Naive B cell (primary cell): ENCODE results near the gene IGFN1. TPM values are rescaled to one million over a fixed set of nuclear protein-coding genes. Genes with fewer than 3 reads are reported as not detected.

Source experiments
- ATAC-seq, 2 donors: fragments of 150-1000 bp; cut with Tn5 transposase; 2 replicates each; pipeline ENCODE4 v1.10.0; 2021; ENCODE audit warnings: low read depth in 2 of 2, mild to moderate bottlenecking in 2 of 2, moderate library complexity in 2 of 2
- DNase-seq: peaks from one replicate; pipeline ENCODE4 v3.0.0; 2022
- H3K27ac Mint-ChIP-seq, 6 donors: one replicate each; pipeline ENCODE4 v1.8.0; 2020 to 2022; ENCODE audit warnings: mild to moderate bottlenecking in 6 of 6, mixed read lengths in 6 of 6, moderate library complexity in 5 of 6, inconsistent platforms in 2 of 6
- H3K27me3 Mint-ChIP-seq, 3 donors: one replicate each; pipeline ENCODE4 v1.8.0; 2021 to 2022; ENCODE audit warnings: mixed read lengths in 3 of 3, mild to moderate bottlenecking in 1 of 3
- H3K36me3 Mint-ChIP-seq, 2 donors: one replicate each; pipeline ENCODE4 v1.8.0; 2020 to 2022; ENCODE audit warnings: mixed read lengths in 2 of 2, inconsistent platforms in 1 of 2, mild to moderate bottlenecking in 1 of 2
- H3K4me1 Mint-ChIP-seq, 3 donors: one replicate each; pipeline ENCODE4 v1.8.0; 2020 to 2022; ENCODE audit warnings: mixed read lengths in 3 of 3, inconsistent platforms in 1 of 3, mild to moderate bottlenecking in 1 of 3, moderate library complexity in 1 of 3
- H3K4me3 Mint-ChIP-seq, 8 donors: one replicate each; pipeline ENCODE4 v1.8.0; 2020 to 2022; ENCODE audit warnings: mild to moderate bottlenecking in 8 of 8, mixed read lengths in 8 of 8, moderate library complexity in 8 of 8, inconsistent platforms in 2 of 8
- H3K9me3 Mint-ChIP-seq, 7 donors: one replicate each; pipeline ENCODE4 v1.8.0; 2020 to 2022; ENCODE audit warnings: mixed read lengths in 7 of 7, mild to moderate bottlenecking in 5 of 7, inconsistent platforms in 2 of 7, moderate library complexity in 1 of 7
- polyA plus RNA-seq, 6 donors: library from polyadenylated mRNA; unstranded; fragments of 300-500 nt; fragmentation: Illumina TruSeq; gene quantifications; one replicate each; pipeline ENCODE4 v1.2.3, GENCODE V29; 2021; ENCODE audit warnings: low read depth in 6 of 6

Gene IGFN1
- polyA plus RNA-seq, 6 donors from 2014 or later: not detected

- ATAC-seq (no peak), DNase-seq (no peak)
- H3K27me3 Mint-ChIP-seq: no peaks in the 10 kb centered on the region
- H3K4me1 Mint-ChIP-seq: no peaks in the 10 kb centered on the region
- no peaks in the 10 kb centered on the region for H3K9me3 Mint-ChIP-seq
- H3K27ac Mint-ChIP-seq: peak overlapping the region in 1 of 6 donors; percentile 69
- no peak overlapping the region for H3K4me3 Mint-ChIP-seq
- H3K36me3 Mint-ChIP-seq: no peaks in the 10 kb centered on the region
These were observed 27.8 kb downstream of the IGFN1 start for GRCh38 chr1:201218409-201218808.

- H3K4me3 Mint-ChIP-seq: no peak overlapping the region
- H3K27me3 Mint-ChIP-seq: no peaks in the 10 kb centered on the region
- no peaks in the 10 kb centered on the region for H3K4me1 Mint-ChIP-seq
- DNase-seq: no peak
- H3K27ac Mint-ChIP-seq: peak overlapping the region in 1 of 6 donors; percentile 19
- H3K36me3 Mint-ChIP-seq: no peaks in the 10 kb centered on the region
- H3K9me3 Mint-ChIP-seq: no peaks in the 10 kb centered on the region
- no peak for ATAC-seq
These were observed 29.1 kb downstream of the IGFN1 start for GRCh38 chr1:201219481-201220387.

GRCh38 chr1:201220388-201220715 lies 29.7 kb downstream of the IGFN1 start:
- H3K4me3 Mint-ChIP-seq: no peak overlapping the region
- no peaks in the 10 kb centered on the region for H3K36me3 Mint-ChIP-seq
- H3K9me3 Mint-ChIP-seq: no peaks in the 10 kb centered on the region
- H3K27ac Mint-ChIP-seq: no peak overlapping the region
- DNase-seq (no peak), ATAC-seq (no peak)
- H3K27me3 Mint-ChIP-seq: no peaks in the 10 kb centered on the region
- H3K4me1 Mint-ChIP-seq: no peaks in the 10 kb centered on the region

- no peak overlapping the region for H3K27ac Mint-ChIP-seq
- H3K27me3 Mint-ChIP-seq: peaks cover 0 to 5% (median 2%) of the 10 kb centered on the region in 3 donors
- H3K4me1 Mint-ChIP-seq: no peaks in the 10 kb centered on the region
- DNase-seq (no peak), ATAC-seq (no peak)
- H3K4me3 Mint-ChIP-seq: no peak overlapping the region
- H3K36me3 Mint-ChIP-seq: no peaks in the 10 kb centered on the region
- no peaks in the 10 kb centered on the region for H3K9me3 Mint-ChIP-seq
These were observed 30.7 kb downstream of the IGFN1 start for GRCh38 chr1:201221201-201221846.

- Mint-ChIP-seq H3K27ac (peak overlapping the region in 1 of 6 donors; percentile 42), H3K27me3 (peaks cover 0 to 13% (median 4%) of the 10 kb centered on the region in 3 donors), H3K4me3 (no peak overlapping the region), H3K36me3 (no peaks in the 10 kb centered on the region), H3K4me1 (no peaks in the 10 kb centered on the region), H3K9me3 (no peaks in the 10 kb centered on the region)
- ATAC-seq (no peak), DNase-seq (no peak)
These were observed 31.5 kb downstream of the IGFN1 start for GRCh38 chr1:201222125-201222524.

- H3K4me3 Mint-ChIP-seq: no peak overlapping the region
- no peak overlapping the region for H3K27ac Mint-ChIP-seq
- peaks cover 8 to 22% (median 9%) of the 10 kb centered on the region in 3 donors for H3K27me3 Mint-ChIP-seq
- no peaks in the 10 kb centered on the region for H3K9me3 Mint-ChIP-seq
- no peaks in the 10 kb centered on the region for H3K4me1 Mint-ChIP-seq
- no peak for DNase-seq
- no peaks in the 10 kb centered on the region for H3K36me3 Mint-ChIP-seq
- ATAC-seq: no peak
These were observed 33.4 kb downstream of the IGFN1 start for GRCh38 chr1:201223852-201224665.

GRCh38 chr1:201224666-201225370 lies 34.2 kb downstream of the IGFN1 start:
- Mint-ChIP-seq H3K4me1 (no peaks in the 10 kb centered on the region), H3K36me3 (no peaks in the 10 kb centered on the region), H3K9me3 (no peaks in the 10 kb centered on the region), H3K27me3 (peaks cover 9 to 30% (median 12%) of the 10 kb centered on the region in 3 donors), H3K27ac (no peak overlapping the region), H3K4me3 (no peak overlapping the region)
- DNase-seq (no peak), ATAC-seq (no peak)

- ATAC-seq (no peak), DNase-seq (no peak)
- H3K4me3 Mint-ChIP-seq: no peak overlapping the region
- H3K4me1 Mint-ChIP-seq: no peaks in the 10 kb centered on the region
- H3K27ac Mint-ChIP-seq: no peak overlapping the region
- peaks cover 9 to 40% (median 18%) of the 10 kb centered on the region in 3 donors for H3K27me3 Mint-ChIP-seq
- H3K36me3 Mint-ChIP-seq: no peaks in the 10 kb centered on the region
- peaks cover 0 to 7% (median 0%) of the 10 kb centered on the region in 7 donors for H3K9me3 Mint-ChIP-seq
These were observed 35.5 kb downstream of the IGFN1 start for GRCh38 chr1:201226178-201226514.

GRCh38 chr1:201226859-201227488 lies 36.4 kb downstream of the IGFN1 start:
- no peak for DNase-seq
- Mint-ChIP-seq H3K27me3 (peaks cover 9 to 47% (median 18%) of the 10 kb centered on the region in 3 donors), H3K9me3 (peaks cover 0 to 13% (median under 1%) of the 10 kb centered on the region in 7 donors), H3K36me3 (no peaks in the 10 kb centered on the region), H3K27ac (no peak overlapping the region), H3K4me1 (no peaks in the 10 kb centered on the region), H3K4me3 (no peak overlapping the region)
- no peak for ATAC-seq

GRCh38 chr1:201228011-201228983 lies 37.7 kb downstream of the IGFN1 start:
- Mint-ChIP-seq H3K9me3 (peaks cover 0 to 24% (median 9%) of the 10 kb centered on the region in 7 donors), H3K27me3 (peaks cover 9 to 47% (median 18%) of the 10 kb centered on the region in 3 donors), H3K27ac (no peak overlapping the region), H3K36me3 (no peaks in the 10 kb centered on the region), H3K4me1 (no peaks in the 10 kb centered on the region), H3K4me3 (no peak overlapping the region)
- DNase-seq (no peak), ATAC-seq (no peak)

- Mint-ChIP-seq H3K27ac (no peak overlapping the region), H3K9me3 (peaks cover 0 to 30% (median 13%) of the 10 kb centered on the region in 7 donors), H3K36me3 (no peaks in the 10 kb centered on the region), H3K27me3 (peaks cover 9 to 47% (median 18%) of the 10 kb centered on the region in 3 donors), H3K4me1 (no peaks in the 10 kb centered on the region), H3K4me3 (no peak overlapping the region)
- DNase-seq (no peak), ATAC-seq (no peak)
These were observed 38.5 kb downstream of the IGFN1 start for GRCh38 chr1:201229095-201229494.
